ENCODE measurements around the gene IVD. TPM values are rescaled to one million over a fixed set of nuclear protein-coding genes. Genes with fewer than 3 reads are reported as not detected.
A peak's percentile ranks its signal among the peaks of the same experiment; 100 is the strongest.

Gene IVD
- total and polyA plus RNA-seq, 9 of the 15 experiments (the other 6 are each of a cell fraction or from before 2014, with no cell fraction given): 0.15 to 4.5 (median 2.4) TPM

DNA sequence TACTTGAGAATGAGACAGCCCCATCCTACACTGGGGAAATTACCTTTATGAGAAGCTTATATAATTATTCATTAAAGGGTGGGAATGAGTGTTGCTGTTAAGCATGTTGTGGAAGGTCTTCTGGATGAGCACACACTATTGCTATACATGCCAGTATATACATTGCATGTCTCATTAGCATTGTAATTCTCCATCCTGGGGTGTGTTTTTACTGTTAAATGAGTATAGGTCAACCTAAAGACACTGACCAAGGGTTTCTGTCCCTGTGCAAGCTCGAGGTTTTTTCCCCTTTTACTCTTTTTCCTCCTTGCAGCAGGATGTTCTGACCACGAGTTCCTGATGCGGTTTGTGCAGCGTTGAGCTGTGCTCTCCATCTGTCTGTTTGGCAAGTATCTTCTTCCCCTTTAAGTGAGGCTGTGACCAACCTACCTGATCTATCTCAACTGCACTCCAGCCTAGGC lies 7.2 kb upstream of the IVD start (continued):
- TF ChIP-seq, protein P1, sequence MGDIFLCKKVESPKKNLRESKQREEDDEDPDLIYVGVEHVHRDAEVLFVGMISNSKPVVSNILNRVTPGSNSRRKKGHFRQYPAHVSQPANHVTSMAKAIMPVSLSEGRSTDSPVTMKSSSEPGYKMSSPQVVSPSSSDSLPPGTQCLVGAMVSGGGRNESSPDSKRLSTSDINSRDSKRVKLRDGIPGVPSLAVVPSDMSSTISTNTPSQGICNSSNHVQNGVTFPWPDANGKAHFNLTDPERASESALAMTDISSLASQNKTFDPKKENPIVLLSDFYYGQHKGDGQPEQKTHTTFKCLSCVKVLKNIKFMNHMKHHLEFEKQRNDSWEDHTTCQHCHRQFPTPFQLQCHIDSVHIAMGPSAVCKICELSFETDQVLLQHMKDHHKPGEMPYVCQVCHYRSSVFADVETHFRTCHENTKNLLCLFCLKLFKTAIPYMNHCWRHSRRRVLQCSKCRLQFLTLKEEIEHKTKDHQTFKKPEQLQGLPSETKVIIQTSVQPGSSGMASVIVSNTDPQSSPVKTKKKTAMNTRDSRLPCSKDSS (IDR thresholded peaks at IDR 0.05; ENCODE audit: low read depth, partially characterized antibody): no peak
- no peak for TF ChIP-seq NFIC (IDR thresholded peaks at IDR 0.05)

DNA sequence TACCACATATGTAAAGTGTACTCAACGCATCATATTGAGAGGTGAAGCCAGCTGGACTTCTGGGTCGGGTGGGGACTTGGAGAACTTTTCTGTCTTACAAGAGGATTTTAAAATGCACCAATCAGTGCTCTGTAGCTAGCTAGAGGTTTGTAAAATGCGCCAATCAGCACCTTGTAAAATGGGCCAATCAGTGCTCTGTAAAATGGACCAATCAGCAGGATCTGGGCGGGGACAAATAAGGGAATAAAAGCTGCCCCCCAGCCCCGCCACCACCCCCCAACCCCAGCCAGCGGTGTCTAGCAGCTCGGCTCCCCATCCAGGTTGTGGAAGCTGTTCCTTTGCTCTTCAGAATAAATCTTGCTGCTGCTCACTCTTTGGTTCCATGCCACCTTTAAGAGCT lies 6.2 kb upstream of the IVD start:
- Histone ChIP-seq H3K4me3 (no peak overlapping the region), H3K27ac (ENCODE audit: extremely low read depth, low read depth, low read length) (no peak overlapping the region), H3K9me3 (replicated peaks; ENCODE audit: control insufficient read depth, insufficient read depth, low read depth, low read length) (no peaks in the 10 kb centered on the region), H2AFZ (ENCODE audit: low read depth, low read length) (no peak overlapping the region), H3K4me1 (replicated peaks in 1 of 2; ENCODE audit: control insufficient read depth in 2 of 2, insufficient read depth in 2 of 2, low read length in 2 of 2) (no peaks in the 10 kb centered on the region), H3K27me3 (ENCODE audit: control insufficient read depth in 2 of 2, insufficient read depth in 2 of 2, low read length in 2 of 2) (no peaks in the 10 kb centered on the region), H3K9ac (ENCODE audit: insufficient read depth in 1 of 2, low read depth in 2 of 2, low read length in 2 of 2) (no peak overlapping the region), H3K79me2 (ENCODE audit: control insufficient read depth, insufficient read depth, low read length) (no peaks in the 10 kb centered on the region), H3K4me2 (ENCODE audit: insufficient read depth, low read length) (no peak overlapping the region), H3K36me3 (ENCODE audit: control insufficient read depth, insufficient read depth, low read length) (peaks cover under 1% of the 10 kb centered on the region; the same call in 1 of the 3 replicates), H3K9me1 (ENCODE audit: control insufficient read depth, insufficient read depth, low read length) (no peaks in the 10 kb centered on the region), H4K20me1 (replicated peaks; ENCODE audit: control insufficient read depth, insufficient read depth, low read length) (no peaks in the 10 kb centered on the region)
- DNase-seq (ENCODE audit: extremely low read depth in 1 of 4, low spot score in 3 of 4) (no peak), ATAC-seq (no peak; the same call in 2 of the 3 replicates), FAIRE-seq (no peak)
- 59% methylated on average over 6 of the region's 7 CpGs for WGBS (ENCODE audit: insufficient coverage, low coverage, missing lambda C conversion rate)
- in situ Hi-C loops (cut with MboI): no loop called here
- peak; percentile 54 for TF ChIP-seq NFYB (IDR thresholded peaks at IDR 0.05; ENCODE audit: extremely low read depth, insufficient read length)
- TF ChIP-seq SMARCE1 (IDR thresholded peaks at IDR 0.05): no peak
- intact Hi-C loops (cut with micrococcal nuclease): no loop called here
- CTCF ChIA-PET (ENCODE audit: low intra/inter-chr PET ratio): no interaction called here
- POLR2A ChIA-PET: interaction anchor here (0.6 to 1.2 kb wide), 2 partner anchors 22 to 80 kb away, joined by 3 read pairs; no protein-coding TSS in a partner anchor
- no TSS peak for BruUV-seq (replicated peaks)
